IPS-18a (cell line): ENCODE data around the gene APH1B.
"Not testable (repeated sequence)": the region's sequence is repeated elsewhere in the genome, so short reads cannot be mapped to it uniquely, and the experiment has no call there.

Experiments
- H3K27ac ChIP-seq: one replicate; pipeline ENCODE4 v1.5.1; 2013; ENCODE audit warnings: low read length
- H3K27me3 ChIP-seq: one replicate; pipeline ENCODE4 v1.6.1; 2013; ENCODE audit warnings: mild to moderate bottlenecking, low read length; ENCODE audit not compliant: control insufficient read depth, insufficient read depth
- H3K36me3 ChIP-seq: one replicate; pipeline ENCODE4 v1.6.1; 2013; ENCODE audit warnings: low read depth, low read length; ENCODE audit not compliant: control insufficient read depth
- H3K4me1 ChIP-seq: one replicate; pipeline ENCODE4 v1.6.1; 2013; ENCODE audit warnings: low read depth, low read length; ENCODE audit not compliant: control insufficient read depth
- H3K4me3 ChIP-seq: one replicate; pipeline ENCODE4 v1.5.1; 2013; ENCODE audit warnings: low read length
- H3K9ac ChIP-seq: one replicate; pipeline ENCODE4 v1.6.1; 2013; ENCODE audit warnings: mild to moderate bottlenecking, low read length, moderate library complexity
- H3K9me3 ChIP-seq: one replicate; pipeline ENCODE4 v1.6.1; 2013; ENCODE audit warnings: low read depth, low read length; ENCODE audit not compliant: control insufficient read depth

Gene APH1B

DNA sequence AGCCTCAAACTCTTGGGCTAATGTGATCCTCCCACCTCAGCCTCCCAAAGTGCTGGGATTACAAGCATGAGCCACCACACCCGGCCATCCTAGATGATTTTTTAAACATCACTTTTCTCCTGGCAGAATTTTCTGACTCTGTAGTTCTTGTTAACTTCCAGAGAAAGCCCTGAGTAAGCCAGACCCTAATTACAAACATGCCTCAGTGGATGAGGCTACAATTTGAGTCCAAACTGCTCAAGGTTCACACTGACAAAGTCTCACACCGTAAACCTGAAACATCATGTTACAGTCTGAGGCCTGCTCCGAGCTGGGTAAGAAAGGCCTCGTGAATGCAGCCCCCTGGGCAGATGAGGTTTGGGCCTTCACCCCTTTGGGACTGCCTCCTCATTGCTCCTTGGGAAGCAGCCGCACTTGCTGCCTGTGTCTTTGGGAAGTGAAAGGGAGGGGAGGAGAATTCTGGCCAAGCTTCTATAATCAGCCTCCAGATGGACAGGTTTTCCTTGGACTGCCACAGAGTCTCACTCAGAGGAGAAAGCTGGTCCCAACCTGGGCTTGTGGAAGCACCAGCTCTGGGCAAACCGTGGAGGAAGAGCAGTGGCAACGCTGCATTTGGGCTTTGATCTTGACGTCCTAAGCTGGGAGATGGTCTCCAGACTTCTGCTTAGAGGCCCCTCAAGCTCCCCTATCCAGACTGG lies 58.3 kb downstream of the APH1B start:
- Histone ChIP-seq H3K4me1 (peaks cover 21% of the 10 kb centered on the region), H3K4me3 (no peak overlapping the region), H3K27ac (no peak overlapping the region), H3K9me3 (no peaks in the 10 kb centered on the region), H3K9ac (no peak overlapping the region), H3K36me3 (no peaks in the 10 kb centered on the region), H3K27me3 (no peaks in the 10 kb centered on the region)

DNA sequence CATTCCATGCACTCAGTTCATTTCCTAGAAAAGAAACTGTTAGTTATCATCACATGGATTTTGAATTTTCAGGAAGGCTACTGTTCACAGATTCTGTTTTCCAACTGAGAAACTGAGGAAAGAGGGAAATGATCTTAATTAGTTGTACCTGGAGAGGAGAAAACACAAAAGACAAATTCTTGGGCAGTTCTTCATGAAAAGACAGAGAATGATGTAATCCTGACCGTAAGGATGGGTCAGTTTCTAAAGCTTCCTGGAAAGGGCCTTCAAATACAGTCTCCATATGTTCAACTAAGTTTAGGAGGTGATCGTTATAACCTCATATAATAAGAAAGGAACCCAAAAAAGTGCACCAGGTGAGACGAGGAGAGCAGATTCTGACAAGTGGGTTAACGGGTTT lies 59.6 kb downstream of the APH1B start:
- no peak overlapping the region for H3K27ac ChIP-seq
- no peak overlapping the region for H3K4me3 ChIP-seq
- no peaks in the 10 kb centered on the region for H3K36me3 ChIP-seq
- H3K9ac ChIP-seq: no peak overlapping the region
- H3K4me1 ChIP-seq: peaks cover 30% of the 10 kb centered on the region
- no peaks in the 10 kb centered on the region for H3K9me3 ChIP-seq
- no peaks in the 10 kb centered on the region for H3K27me3 ChIP-seq

DNA sequence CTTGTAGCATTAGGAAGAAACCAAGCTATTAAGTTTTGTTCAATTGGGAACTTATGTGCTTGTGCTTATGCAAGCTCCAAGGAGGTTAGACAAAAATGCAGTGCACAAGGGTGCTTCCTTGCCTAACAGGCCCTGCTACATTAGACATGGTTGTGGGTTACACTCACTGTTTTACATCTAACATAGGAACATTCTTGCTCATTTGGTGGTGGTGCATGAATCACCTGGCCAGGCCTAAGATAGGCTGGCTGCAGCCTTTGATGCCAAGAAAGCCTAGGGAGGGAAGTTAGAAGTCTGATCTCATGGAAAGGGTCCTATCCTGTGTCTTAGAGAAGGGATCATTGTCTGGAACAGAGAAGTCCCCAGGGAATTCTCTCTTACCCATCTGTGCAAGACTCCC lies 60.8 kb downstream of the APH1B start:
- H3K4me1 ChIP-seq: peaks cover 30% of the 10 kb centered on the region
- H3K9ac ChIP-seq: no peak overlapping the region
- no peak overlapping the region for H3K27ac ChIP-seq
- no peaks in the 10 kb centered on the region for H3K9me3 ChIP-seq
- no peak overlapping the region for H3K4me3 ChIP-seq
- no peaks in the 10 kb centered on the region for H3K27me3 ChIP-seq
- no peaks in the 10 kb centered on the region for H3K36me3 ChIP-seq

DNA sequence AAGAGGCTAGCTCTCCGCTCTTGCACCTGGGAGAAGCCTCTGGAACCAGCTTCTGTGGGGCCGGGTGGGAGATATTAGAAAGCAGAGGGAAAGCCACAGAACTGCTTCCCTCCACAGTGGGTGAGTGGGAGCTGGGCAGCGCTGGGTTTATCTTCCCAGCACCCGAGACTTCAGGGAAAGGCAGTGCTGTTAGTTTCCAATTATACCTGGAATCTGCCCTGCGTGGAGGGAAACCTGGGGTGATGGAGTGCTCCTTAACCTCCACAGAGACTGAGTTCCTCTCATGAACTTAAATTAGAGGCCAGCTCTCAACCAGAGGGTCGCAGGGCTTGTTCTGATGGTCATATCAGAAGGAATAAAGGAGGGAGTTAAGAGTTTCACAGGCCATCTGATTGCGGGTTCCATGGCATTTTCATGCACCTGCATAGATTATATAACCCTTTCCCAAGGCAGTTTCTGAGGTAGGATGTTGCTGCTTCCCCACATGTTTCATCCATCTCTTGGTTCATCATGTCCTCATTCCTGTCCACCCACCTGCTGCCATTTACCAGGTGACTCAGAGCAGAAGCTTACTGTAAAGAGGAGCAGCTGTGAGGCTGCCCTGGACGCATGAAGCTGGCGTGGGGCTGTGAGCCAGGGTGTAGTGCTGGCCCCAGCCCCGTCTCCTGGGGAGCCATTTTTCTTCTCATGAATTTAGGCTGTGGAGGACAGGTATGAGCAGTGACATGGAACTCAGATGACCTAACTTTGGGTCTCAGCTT lies 61.8 kb downstream of the APH1B start:
- Histone ChIP-seq H3K36me3 (no peaks in the 10 kb centered on the region), H3K9ac (no peak overlapping the region), H3K9me3 (no peaks in the 10 kb centered on the region), H3K4me1 (peaks cover 30% of the 10 kb centered on the region), H3K27ac (no peak overlapping the region), H3K27me3 (no peaks in the 10 kb centered on the region), H3K4me3 (no peak overlapping the region)

DNA sequence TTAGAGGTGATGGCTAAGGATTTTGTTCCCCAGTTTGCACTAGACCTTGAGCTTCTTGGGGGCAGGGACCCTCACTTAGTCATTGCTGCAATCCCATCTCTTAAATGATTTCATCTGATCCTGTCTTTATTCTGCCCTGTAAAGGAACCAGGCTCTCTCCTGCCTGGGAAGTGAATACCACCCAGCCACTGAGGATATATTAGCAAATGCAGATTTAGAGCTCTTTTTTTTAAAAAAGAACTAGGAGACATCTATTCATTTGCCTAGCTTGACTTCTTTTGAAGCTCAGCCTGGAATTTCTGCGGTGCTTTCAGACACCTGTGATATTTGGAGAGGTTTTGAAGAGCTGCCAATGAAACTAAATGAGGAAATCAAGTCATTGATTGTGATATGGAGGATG lies 62.4 kb downstream of the APH1B start:
- H3K27me3 ChIP-seq: no peaks in the 10 kb centered on the region
- H3K27ac ChIP-seq: no peak overlapping the region
- peak overlapping the region; percentile 1 for H3K4me3 ChIP-seq
- H3K9me3 ChIP-seq: no peaks in the 10 kb centered on the region
- peaks cover 30% of the 10 kb centered on the region for H3K4me1 ChIP-seq
- no peak overlapping the region for H3K9ac ChIP-seq
- no peaks in the 10 kb centered on the region for H3K36me3 ChIP-seq

DNA sequence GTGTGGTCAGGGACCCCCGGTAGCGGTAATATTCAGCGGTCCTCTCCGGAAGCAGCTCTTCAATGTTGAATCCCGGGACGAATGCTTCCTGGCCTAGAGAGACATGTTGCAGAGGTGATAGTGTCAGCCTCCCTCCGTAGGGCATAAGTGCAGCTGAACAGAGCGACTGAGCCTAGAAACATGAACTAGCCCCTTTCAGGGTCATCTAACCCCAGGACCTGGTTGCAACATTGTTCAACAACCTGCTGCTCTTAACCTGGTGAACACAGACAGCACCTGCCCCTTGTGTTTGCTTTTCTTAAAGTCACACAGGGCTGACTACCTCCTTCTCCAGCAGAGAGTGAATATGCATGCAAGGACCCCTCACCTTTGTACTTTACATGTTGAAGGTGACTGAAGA lies 62.9 kb downstream of the APH1B start:
- Histone ChIP-seq H3K9me3 (no peaks in the 10 kb centered on the region), H3K9ac (no peak overlapping the region), H3K27me3 (no peaks in the 10 kb centered on the region), H3K27ac (no peak overlapping the region), H3K4me3 (peak overlapping the region; percentile 1), H3K4me1 (peaks cover 30% of the 10 kb centered on the region), H3K36me3 (no peaks in the 10 kb centered on the region)

DNA sequence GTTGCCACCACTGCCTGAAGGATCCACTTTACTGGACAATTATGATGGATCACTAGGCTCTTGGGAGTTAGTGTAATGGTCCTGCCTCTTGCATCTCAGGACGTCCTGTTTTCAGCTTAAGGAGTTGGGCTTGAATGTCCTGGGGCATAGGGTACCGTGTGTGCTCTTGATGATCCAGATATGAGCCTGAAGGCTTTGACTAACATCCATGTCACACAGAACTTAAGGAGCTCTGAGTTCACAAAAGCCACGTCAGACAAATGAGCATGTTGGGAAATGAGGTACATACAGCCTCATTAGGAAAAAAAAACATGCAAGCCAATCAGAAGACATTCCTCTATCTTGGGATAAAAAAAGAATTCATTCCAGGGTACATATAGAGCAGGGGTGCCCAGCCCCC lies 63.5 kb downstream of the APH1B start:
- H3K36me3 ChIP-seq: no peaks in the 10 kb centered on the region
- H3K27me3 ChIP-seq: no peaks in the 10 kb centered on the region
- no peak overlapping the region for H3K27ac ChIP-seq
- peaks cover 30% of the 10 kb centered on the region for H3K4me1 ChIP-seq
- H3K9ac ChIP-seq: no peak overlapping the region
- H3K9me3 ChIP-seq: no peaks in the 10 kb centered on the region
- H3K4me3 ChIP-seq: no peak overlapping the region

DNA sequence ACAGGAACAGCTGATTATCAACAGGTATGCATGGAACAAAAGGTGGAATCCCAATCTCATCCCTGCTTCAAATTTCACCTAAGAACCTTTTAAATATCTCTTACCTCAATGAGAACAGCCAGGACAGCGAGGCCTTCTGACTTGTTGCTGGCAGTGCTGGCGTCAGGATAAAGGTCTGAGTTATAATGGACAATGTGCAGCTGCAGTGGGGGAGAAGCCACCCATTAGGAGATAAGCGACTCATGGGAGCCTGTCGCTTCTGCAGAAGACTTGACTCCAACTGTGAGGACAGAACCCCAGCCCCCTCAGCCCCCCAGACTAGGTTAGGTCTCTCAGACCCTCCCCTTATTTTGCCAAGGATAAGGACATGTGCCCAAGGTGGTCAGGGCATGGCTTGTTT lies 64.5 kb downstream of the APH1B start:
- H3K4me3 ChIP-seq: no peak overlapping the region
- no peaks in the 10 kb centered on the region for H3K9me3 ChIP-seq
- H3K36me3 ChIP-seq: no peaks in the 10 kb centered on the region
- H3K4me1 ChIP-seq: peaks cover 30% of the 10 kb centered on the region
- no peak overlapping the region for H3K9ac ChIP-seq
- H3K27ac ChIP-seq: no peak overlapping the region
- no peaks in the 10 kb centered on the region for H3K27me3 ChIP-seq

DNA sequence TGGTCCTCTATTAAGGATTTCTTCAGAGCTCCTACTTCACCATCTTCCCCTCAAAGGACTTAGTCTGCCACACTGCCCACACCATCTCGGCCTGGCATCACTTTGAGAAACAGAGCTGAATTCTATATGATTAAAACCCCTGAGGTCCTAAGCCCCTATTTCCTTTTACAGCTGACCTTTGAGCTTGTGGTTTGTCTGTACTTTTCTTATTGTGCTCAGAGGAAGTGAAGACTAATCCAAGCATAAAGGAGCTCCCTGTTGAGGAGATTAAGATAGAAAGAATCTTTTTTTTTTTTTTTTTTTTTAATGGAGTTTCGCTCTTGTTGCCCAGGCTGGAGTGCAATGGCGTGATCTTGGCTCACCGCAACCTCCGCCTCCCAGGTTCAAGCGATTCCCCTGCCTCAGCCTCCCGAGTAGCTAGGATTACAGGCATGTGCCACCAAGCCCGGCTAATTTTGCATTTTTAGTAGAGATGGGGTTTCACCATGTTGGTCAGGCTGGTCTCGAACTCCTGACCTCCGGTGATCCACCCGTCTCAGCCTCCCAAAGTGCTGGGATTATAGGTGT lies 65.7 kb downstream of the APH1B start:
- not testable (repeated sequence) for H3K9me3 ChIP-seq, H3K36me3 ChIP-seq, H3K4me3 ChIP-seq, H3K27me3 ChIP-seq, H3K27ac ChIP-seq, H3K9ac ChIP-seq
- peaks cover 30% of the 10 kb centered on the region for H3K4me1 ChIP-seq

DNA sequence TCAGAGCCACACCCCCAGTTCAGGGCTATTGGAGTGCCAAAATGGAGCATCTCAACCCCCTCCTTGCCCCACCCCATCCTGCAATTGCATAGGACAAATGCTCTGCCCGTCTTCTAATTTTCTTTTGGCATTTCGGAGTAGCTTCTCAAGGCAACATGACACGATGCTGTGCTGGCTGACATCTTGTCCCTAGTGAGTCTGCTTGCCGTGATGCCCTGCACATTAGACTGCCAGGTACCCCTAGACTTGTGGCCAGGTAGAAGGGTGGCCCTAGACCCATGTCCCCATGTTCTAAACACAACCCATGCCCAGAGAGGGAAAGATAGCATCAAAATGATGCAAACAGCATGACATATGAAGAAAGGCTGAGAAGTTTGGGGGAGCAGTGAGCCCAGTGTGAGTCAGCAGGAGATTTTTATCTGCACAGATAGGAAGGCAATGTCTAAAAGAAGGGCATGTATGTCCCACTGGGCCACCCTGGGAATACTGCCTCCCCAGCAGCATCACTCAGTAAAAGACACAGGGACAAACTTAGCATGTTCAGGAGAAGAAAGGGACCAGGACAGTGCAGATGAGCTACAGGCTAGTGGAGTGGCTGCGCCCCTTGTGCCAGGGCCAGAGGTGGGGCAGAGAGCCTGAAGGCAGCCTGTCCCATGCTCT lies 67.5 kb downstream of the APH1B start:
- H3K9ac ChIP-seq: no peak overlapping the region
- no peak overlapping the region for H3K4me3 ChIP-seq
- H3K27me3 ChIP-seq: no peaks in the 10 kb centered on the region
- no peak overlapping the region for H3K27ac ChIP-seq
- H3K4me1 ChIP-seq: peaks cover 17% of the 10 kb centered on the region
- H3K36me3 ChIP-seq: no peaks in the 10 kb centered on the region
- H3K9me3 ChIP-seq: no peaks in the 10 kb centered on the region

DNA sequence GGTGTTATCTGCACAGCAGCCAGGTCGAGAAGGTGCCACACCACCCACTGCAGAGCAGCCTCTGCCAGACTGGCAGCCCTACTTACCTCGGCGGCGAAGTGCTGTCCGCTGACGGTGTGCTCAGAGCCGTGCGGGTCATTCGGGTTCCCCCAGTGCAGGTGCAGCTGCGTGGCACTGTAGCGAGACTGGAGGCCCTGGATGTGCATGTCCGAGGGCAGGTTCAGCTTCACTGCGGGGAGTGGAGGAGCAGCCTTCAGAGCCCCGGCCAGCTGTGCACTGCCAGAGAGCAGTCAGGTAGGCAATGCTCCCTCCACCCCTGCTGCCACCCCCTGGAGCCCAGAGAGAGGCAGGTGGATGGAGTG lies 68.0 kb downstream of the APH1B start:
- no peak overlapping the region for H3K27ac ChIP-seq
- peaks cover 12% of the 10 kb centered on the region for H3K4me1 ChIP-seq

More for the DNA sequence above, 68.0 kb downstream of the APH1B start:
- no peak overlapping the region for H3K9ac ChIP-seq
- no peak overlapping the region for H3K4me3 ChIP-seq
- H3K27me3 ChIP-seq: no peaks in the 10 kb centered on the region
- H3K9me3 ChIP-seq: no peaks in the 10 kb centered on the region
- H3K36me3 ChIP-seq: no peaks in the 10 kb centered on the region
